ENCODE measurements around the gene PTPRA.

PTPRA gene

DNA sequence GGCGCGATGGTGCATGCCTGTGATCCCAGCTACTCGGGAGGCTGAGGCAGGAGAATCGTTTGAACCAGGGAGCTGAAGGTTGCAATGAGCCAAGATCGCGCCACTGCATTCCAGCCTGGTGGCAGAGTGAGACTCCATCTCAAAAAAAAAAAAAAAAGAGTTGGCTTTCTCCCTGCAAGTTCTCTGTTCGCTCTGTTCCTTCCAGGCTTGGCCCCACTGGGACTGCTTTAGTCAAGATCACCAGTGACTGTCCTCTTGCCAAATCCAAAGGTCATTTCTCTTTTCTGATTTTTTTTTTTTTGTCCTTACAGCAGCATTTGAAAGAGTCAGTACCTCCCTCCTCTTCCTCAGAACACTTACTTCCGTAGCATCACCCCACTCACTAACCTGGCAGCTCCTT is 159.3 kb downstream of the PTPRA start:
- no peak for DNase-seq (ENCODE audit: low spot score)
- TF ChIP-seq, protein P1, sequence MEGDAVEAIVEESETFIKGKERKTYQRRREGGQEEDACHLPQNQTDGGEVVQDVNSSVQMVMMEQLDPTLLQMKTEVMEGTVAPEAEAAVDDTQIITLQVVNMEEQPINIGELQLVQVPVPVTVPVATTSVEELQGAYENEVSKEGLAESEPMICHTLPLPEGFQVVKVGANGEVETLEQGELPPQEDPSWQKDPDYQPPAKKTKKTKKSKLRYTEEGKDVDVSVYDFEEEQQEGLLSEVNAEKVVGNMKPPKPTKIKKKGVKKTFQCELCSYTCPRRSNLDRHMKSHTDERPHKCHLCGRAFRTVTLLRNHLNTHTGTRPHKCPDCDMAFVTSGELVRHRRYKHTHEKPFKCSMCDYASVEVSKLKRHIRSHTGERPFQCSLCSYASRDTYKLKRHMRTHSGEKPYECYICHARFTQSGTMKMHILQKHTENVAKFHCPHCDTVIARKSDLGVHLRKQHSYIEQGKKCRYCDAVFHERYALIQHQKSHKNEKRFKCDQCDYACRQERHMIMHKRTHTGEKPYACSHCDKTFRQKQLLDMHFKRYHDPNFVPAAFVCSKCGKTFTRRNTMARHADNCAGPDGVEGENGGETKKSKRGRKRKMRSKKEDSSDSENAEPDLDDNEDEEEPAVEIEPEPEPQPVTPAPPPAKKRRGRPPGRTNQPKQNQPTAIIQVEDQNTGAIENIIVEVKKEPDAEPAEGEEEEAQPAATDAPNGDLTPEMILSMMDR (IDR thresholded peaks at IDR 0.05; ENCODE audit: extremely low read depth, missing control alignments) = no peak

- TF ChIP-seq, protein P1 (IDR thresholded peaks at IDR 0.05; ENCODE audit: extremely low read depth, missing control alignments) = no peak
- no peak for DNase-seq (ENCODE audit: low spot score)
Observed at GRCh38 chr20:3037654-3038053, 164.4 kb downstream of the PTPRA start.

GRCh38 chr20:3038454-3038853 is 165.2 kb downstream of the PTPRA start:
- TF ChIP-seq, protein P1 (IDR thresholded peaks at IDR 0.05; ENCODE audit: extremely low read depth, missing control alignments) = no peak
- no peak for DNase-seq (ENCODE audit: low spot score)

DNA sequence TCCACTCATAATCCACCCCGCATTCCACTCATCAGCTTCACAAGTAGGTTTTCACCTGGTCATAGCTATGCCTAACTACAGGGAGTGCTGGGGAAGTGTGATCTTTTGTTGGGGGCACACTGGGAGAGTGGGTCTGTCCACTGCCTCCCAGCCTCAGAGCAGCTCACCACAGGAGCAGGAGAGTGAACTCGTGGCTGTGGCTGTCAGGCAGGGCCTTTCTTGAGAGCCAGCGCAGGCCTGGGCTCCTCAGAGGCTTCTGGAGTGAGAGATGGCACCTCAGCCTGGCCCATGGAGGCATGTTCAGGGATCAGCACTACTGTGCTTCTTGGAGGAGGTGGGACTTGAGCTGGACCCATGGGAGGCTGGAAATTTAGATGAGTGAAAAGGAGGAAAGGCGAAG is 166.1 kb downstream of the PTPRA start:
- no peak for DNase-seq (ENCODE audit: low spot score)

GRCh38 chr20:3040086-3040485 is 166.8 kb downstream of the PTPRA start:
- TF ChIP-seq, protein P1 (IDR thresholded peaks at IDR 0.05; ENCODE audit: extremely low read depth, missing control alignments) = no peak
- DNase-seq (ENCODE audit: low spot score) = no peak

More for the DNA sequence above, 166.1 kb downstream of the PTPRA start:
- TF ChIP-seq, protein P1 (IDR thresholded peaks at IDR 0.05; ENCODE audit: extremely low read depth, missing control alignments) = no peak

DNA sequence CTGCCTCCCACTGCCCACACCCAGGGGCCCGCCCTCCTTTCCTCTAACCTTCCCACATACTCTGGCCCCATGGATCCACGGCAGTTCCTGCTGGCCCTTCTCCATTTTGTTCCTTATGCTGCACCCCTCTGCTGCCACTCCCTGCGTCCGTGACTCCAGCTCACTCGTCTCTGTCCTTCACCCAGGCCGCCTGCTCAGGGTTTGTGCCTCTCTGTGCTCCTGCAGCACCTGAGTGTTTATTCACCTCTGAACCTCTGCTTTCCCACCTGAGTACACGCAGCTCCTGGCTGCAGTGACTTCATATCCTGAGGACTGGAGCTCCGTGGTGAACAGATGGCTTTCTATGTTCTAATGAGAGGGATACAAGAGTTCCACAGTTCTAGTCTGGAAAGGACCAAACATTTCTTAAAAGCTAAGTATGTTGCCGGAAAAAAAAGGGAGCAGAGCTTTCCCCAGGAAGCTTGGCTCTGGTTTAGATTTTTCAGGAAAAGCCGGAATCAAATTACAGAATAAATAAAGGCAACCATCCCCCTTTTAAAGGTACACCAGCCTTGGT is 168.7 kb downstream of the PTPRA start:
- TF ChIP-seq, protein P1 (IDR thresholded peaks at IDR 0.05; ENCODE audit: extremely low read depth, missing control alignments) = no peak
- no peak for DNase-seq (ENCODE audit: low spot score)

- TF ChIP-seq, protein P1 (IDR thresholded peaks at IDR 0.05; ENCODE audit: extremely low read depth, missing control alignments) = no peak
- DNase-seq (ENCODE audit: low spot score) = no peak
Observed at GRCh38 chr20:3042625-3043024, 169.3 kb downstream of the PTPRA start.
